ENCODE results near the gene POLR2J.
"Not testable (repeated sequence)": the region's sequence is repeated elsewhere in the genome, so short reads cannot be mapped to it uniquely, and the experiment has no call there.

DNA sequence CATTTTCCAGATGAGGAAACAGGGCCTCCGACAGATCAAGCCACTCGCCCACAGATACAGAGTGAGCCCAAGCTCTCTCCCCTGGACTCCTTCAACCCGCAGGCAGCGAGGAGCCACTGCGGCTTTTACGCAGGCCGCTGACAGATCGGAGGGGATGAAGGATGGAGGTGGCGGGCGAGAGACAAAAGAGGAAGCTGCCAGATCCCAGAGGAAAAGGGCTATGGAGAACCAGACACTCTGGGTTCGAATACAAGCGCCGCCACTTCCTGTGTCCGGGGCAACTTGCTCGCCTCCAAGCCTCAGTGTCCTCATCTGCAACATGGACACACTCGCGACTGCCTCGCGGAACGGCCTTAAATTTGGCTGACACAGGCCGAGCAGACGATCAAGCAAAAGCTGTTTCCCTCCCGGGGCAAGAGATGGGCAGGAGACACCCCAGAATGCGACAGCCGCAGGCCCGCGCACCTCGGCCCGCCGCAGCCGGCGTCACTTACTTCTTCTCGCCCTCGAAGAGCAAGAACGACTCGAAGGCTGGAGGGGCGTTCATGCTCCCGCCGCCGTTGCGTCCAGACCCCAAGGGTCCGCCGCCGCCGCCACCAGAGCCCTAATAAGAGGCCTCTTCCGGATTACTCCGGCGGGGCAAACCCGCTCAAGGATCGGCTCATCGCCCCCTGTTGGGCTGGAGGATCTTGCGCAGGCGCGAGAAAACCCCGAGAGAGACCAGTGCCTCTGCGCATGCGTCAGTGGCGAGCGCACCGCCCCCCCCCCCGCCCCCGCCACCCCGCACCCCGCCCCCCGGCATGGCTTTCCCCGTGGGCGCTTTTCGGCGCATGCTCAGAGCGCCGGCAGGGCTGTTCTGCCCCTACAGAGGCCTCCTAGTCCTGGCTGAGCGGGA, at the start of gene POLR2J:
- TF ChIP-seq POLR2A (IDR thresholded peaks at IDR 0.05; ENCODE audit: low read length); GATA1 (IDR thresholded peaks at IDR 0.05; ENCODE audit: low read depth, low read length): not testable (repeated sequence)

Measured in erythroblast (primary cell).